ENCODE data around the gene EIF3A. TPM values are rescaled to one million over a fixed set of nuclear protein-coding genes. Genes with fewer than 3 reads are reported as not detected.
A peak's percentile ranks its signal among the peaks of the same experiment; 100 is the strongest.
"Not testable (repeated sequence)": the region's sequence is repeated elsewhere in the genome, so short reads cannot be mapped to it uniquely, and the experiment has no call there.

The EIF3A gene
- total RNA-seq, 4 donors from 2014 or later, result 119 to 228 (median 158) TPM

DNA sequence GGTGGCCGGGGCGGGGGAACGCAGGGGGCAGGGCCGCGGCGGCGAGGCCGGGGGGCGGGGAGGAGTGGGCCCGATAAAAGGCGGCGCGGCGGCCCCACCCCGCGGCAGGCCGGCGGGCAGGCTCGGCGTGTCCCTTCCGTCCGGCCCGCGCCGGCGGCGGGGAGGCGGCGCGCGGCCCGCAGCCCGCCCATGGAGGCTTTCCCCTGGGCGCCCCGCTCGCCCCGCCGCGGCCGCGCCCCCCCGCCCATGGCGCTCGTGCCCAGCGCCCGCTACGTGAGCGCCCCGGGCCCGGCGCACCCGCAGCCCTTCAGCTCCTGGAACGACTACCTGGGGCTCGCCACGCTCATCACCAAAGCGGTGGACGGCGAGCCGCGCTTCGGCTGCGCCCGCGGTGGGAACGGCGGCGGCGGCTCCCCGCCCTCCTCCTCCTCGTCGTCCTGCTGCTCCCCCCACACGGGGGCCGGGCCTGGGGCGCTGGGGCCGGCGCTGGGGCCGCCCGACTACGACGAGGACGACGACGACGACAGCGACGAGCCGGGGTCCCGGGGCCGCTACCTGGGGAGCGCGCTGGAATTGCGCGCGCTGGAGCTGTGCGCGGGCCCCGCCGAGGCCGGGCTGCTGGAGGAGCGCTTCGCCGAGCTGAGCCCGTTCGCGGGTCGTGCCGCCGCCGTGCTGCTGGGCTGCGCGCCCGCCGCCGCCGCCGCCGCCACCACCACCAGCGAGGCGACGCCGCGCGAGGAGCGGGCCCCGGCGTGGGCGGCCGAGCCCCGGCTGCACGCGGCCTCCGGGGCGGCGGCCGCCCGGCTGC is 50.8 kb downstream of the EIF3A start, which contains the start of gene NANOS1:
NANOS1 (plus strand) TSS at position 102 of the 808 bp plus-strand sequence; CDS start at position 190, 88 bp downstream.
- TF ChIP-seq, protein P1, sequence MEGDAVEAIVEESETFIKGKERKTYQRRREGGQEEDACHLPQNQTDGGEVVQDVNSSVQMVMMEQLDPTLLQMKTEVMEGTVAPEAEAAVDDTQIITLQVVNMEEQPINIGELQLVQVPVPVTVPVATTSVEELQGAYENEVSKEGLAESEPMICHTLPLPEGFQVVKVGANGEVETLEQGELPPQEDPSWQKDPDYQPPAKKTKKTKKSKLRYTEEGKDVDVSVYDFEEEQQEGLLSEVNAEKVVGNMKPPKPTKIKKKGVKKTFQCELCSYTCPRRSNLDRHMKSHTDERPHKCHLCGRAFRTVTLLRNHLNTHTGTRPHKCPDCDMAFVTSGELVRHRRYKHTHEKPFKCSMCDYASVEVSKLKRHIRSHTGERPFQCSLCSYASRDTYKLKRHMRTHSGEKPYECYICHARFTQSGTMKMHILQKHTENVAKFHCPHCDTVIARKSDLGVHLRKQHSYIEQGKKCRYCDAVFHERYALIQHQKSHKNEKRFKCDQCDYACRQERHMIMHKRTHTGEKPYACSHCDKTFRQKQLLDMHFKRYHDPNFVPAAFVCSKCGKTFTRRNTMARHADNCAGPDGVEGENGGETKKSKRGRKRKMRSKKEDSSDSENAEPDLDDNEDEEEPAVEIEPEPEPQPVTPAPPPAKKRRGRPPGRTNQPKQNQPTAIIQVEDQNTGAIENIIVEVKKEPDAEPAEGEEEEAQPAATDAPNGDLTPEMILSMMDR (IDR thresholded peaks at IDR 0.05), result no peak
- peak; percentile 2 for ATAC-seq (ENCODE audit: low FRiP score)
- DNase-seq (ENCODE audit: low spot score), result no peak

DNA sequence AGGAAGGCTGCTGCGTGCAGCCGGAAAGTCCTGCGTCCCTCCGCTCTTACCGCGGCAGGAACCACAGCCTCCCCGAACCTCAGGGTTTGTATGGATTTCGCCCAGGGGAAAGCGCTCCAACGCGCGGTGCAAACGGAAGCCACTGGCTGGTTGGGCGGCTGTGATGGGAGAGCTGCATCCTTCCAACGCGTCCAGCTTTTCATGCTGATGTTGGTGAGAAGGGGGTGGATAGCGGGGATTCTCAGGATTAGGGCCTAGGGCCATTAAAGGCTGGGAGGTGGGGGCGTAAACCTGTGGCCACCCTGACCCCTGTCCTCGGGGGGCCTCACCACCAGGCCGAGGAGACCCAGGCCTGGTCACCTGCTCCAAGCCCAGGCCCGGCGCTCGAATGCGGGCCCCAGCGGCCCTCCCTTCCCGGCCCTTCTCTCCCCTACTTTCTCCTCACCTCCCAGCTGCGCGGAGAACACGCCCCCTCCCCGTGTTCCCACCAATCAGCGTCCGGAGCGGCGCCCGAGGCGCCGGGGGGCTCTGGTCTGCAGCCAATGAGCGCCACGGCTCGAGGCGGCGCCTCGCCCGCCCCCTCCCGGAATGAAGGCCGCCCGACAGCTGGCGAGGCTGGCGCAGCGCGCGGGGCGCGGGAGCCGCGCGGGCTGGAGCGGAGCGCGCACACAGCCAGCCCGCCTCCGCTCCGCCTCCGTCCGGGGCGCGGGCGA is 51.6 kb downstream of the EIF3A start:
- ATAC-seq (ENCODE audit: low FRiP score), result peak; percentile 82
- no peak for DNase-seq (ENCODE audit: low spot score)
- TF ChIP-seq, protein P1 (IDR thresholded peaks at IDR 0.05), result no peak

GRCh38 chr10:119028445-119028899 is 52.1 kb downstream of the EIF3A start:
- not testable (repeated sequence) for ATAC-seq (ENCODE audit: low FRiP score); DNase-seq (ENCODE audit: low spot score)

DNA sequence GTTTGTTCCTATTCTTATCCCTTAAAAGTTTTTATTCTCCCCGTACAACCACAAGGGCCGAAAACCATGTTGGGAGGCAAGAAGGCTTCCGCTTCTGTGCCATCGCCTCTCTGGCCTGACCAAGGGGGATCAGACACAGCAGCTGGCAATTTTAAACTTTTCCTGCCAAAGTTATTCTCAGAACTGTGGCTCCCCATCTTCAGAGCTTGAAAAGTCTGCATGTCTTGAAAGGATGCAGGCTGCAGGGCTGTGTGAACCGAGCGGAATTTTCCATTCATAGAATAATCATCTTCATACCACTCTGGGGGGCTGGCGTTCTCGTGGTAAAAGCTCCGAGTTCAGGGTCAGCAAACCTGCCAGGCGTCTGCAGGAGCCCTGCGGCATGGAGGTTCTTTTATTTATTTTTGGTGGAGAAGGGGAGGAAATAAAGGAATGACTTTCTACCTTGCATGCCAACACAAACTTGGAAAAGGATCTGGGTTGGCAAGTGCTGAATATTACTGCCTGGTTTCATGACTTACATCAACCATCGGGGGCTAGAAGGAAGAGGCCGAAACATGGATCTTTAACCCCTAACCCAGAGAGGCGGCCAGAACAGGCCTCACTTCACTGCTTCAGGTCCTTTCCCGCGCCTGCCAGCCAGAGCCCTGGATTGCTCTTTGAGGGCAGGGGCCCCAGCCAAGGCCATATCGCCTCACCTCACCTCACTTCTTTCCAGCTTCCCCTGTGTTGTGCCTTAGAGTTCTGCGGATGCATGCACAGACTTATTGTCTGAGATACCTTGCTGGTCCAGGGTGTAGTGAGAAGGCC is 54.1 kb downstream of the EIF3A start:
- TF ChIP-seq, protein P1 (IDR thresholded peaks at IDR 0.05), result no peak
- DNase-seq (ENCODE audit: low spot score) (no peak), ATAC-seq (ENCODE audit: low FRiP score) (no peak)

DNA sequence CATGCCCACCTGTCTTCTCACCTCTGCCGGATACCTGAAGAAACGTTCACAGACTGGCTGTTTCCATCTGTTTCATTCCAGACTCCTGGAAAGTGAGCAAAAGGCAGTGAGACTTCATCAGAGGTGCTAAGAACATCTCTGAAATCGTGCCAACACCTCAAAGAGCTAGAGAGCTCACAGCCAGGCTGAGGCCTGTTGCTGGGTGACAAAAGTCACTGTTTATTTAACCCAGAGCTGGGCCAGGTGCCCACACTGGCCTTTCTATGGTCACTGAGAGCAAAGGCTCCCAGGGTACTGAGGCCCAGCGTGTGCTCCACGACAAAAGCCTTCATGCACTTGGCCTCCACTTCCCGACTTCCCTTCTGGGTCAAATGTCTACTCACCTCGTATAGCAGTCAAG is 54.8 kb downstream of the EIF3A start:
- TF ChIP-seq, protein P1 (IDR thresholded peaks at IDR 0.05), result no peak
- DNase-seq (ENCODE audit: low spot score), result no peak
- no peak for ATAC-seq (ENCODE audit: low FRiP score)

DNA sequence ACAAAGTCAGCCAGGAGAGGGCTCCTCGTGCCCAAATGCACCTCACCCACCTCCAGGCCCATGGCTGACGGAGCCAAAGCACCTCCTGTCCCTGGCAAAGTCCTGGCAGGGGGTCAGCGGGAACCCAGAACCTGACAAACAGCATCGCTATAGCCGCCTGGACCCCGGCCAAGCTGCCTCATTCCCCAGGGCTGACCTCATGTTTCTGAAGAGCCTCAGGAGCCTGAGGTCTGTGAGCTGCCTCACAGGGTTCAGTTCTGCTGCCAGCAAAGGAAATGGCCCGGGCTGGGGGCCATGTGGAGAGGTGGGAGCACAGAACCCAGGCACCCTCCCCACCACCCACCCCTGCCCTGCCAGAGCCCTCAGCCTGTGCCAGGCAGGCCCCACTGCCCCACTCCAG is 55.3 kb downstream of the EIF3A start:
- TF ChIP-seq, protein P1 (IDR thresholded peaks at IDR 0.05), result no peak
- ATAC-seq (ENCODE audit: low FRiP score) (no peak), DNase-seq (ENCODE audit: low spot score) (no peak)

GRCh38 chr10:119024882-119025281 is 55.7 kb downstream of the EIF3A start:
- TF ChIP-seq, protein P1 (IDR thresholded peaks at IDR 0.05), result no peak
- DNase-seq (ENCODE audit: low spot score) (no peak), ATAC-seq (ENCODE audit: low FRiP score) (no peak)
